Endothelial cell of umbilical vein (primary cell): ENCODE data around the gene WDR49. TPM values are rescaled to one million over a fixed set of nuclear protein-coding genes. Genes with fewer than 3 reads are reported as not detected.

Experiments used
- BruUV-seq: library from RNA; stranded (reverse); fragments of 400-500 nt; replicated peaks from 2 replicates; lab custom pipeline; 2021; lab: Mats Ljungman, UMichigan
- CTCF ChIA-PET: fragments of 300-600, 350-600 bp; sonication (Branson Sonifier 250); formaldehyde crosslinking; loops from one replicate; lab custom pipeline; 2021; ENCODE audit warnings: antibody characterized with exemption, inconsistent platforms; lab: Charles Lee
- POLR2A ChIA-PET: fragments of 300-600, 350-600 bp; sonication (Branson Sonifier 250); formaldehyde crosslinking; loops from one replicate; lab custom pipeline; 2021; ENCODE audit warnings: antibody characterized with exemption, inconsistent platforms; lab: Charles Lee
- DNase-seq: peaks from one replicate; pipeline ENCODE4 v3.0.0-alpha.2; 2011; ENCODE audit warnings: low read depth, low spot score
- FAIRE-seq: peaks from 2 replicates; lab custom pipeline; 2011; peaks lifted over from hg19 to GRCh38; lab: Jason Lieb, UNC
- H2AFZ ChIP-seq: 2 replicates; pipeline ENCODE4 v1.6.0; 2012; ENCODE audit warnings: low read depth, low read length, control low read depth, inconsistent platforms
- H3K27ac ChIP-seq: 2 replicates; pipeline ENCODE4 v1.5.1; 2011; ENCODE audit warnings: low read depth, mild to moderate bottlenecking, control low read depth, low read length, moderate library complexity; ENCODE audit not compliant: insufficient read depth
- H3K27me3 ChIP-seq, 2 experiments: 2 replicates each; pipeline versions ENCODE4 v1.6.0 to v1.6.1; 2011; ENCODE audit warnings: low read length in 2 of 2, mixed read lengths in 1 of 2; ENCODE audit not compliant: control insufficient read depth in 2 of 2, insufficient read depth in 2 of 2
- H3K36me3 ChIP-seq, 2 experiments: 2 replicates in 1 of 2; 3 replicates in 1 of 2; pipeline ENCODE4 v1.5.1; 2011; ENCODE audit warnings: low read length in 2 of 2, mild to moderate bottlenecking in 1 of 2, moderate library complexity in 1 of 2; ENCODE audit not compliant: control insufficient read depth in 2 of 2, insufficient read depth in 2 of 2; ENCODE audit errors: extremely low read depth in 1 of 2
- H3K4me1 ChIP-seq: 3 replicates; pipeline ENCODE4 v1.5.1; 2011; ENCODE audit warnings: mild to moderate bottlenecking, low read length; ENCODE audit not compliant: control insufficient read depth, insufficient read depth; ENCODE audit errors: extremely low read depth
- H3K4me2 ChIP-seq: 2 replicates; pipeline ENCODE4 v1.6.1; 2011; ENCODE audit warnings: low read length, control low read depth, mixed read lengths; ENCODE audit not compliant: insufficient read depth
- H3K4me3 ChIP-seq, 3 experiments: fragments of 200-600 bp in 1 of 3; sonication (generic), shearing (Covaris generic) in 1 of 3; replicated peaks in 1 of 3; 2 replicates each; pipeline ENCODE4 v1.5.1; 2011 to 2016; ENCODE audit warnings: control low read depth in 3 of 3, low read length in 3 of 3, mild to moderate bottlenecking in 2 of 3, inconsistent platforms in 1 of 3, low read depth in 1 of 3, moderate library complexity in 1 of 3; ENCODE audit not compliant: insufficient read depth in 1 of 3
- H3K79me2 ChIP-seq: 2 replicates; pipeline ENCODE4 v1.6.0; 2012; ENCODE audit warnings: low read length, inconsistent platforms; ENCODE audit not compliant: control insufficient read depth, insufficient read depth
- H3K9ac ChIP-seq: replicated peaks from 2 replicates; pipeline ENCODE3; 2011; ENCODE audit warnings: low read length, control low read depth; ENCODE audit not compliant: insufficient read depth; ENCODE audit errors: extremely low read depth
- H3K9me1 ChIP-seq: replicated peaks from 3 replicates; pipeline ENCODE4 v1.6.0; 2011; ENCODE audit warnings: mild to moderate bottlenecking, low read length; ENCODE audit not compliant: control insufficient read depth, insufficient read depth; ENCODE audit errors: extremely low read depth
- H3K9me3 ChIP-seq: replicated peaks from 2 replicates; pipeline ENCODE4 v1.5.1; 2012; ENCODE audit warnings: low read length, inconsistent platforms; ENCODE audit not compliant: control insufficient read depth, insufficient read depth
- H4K20me1 ChIP-seq: replicated peaks from 2 replicates; pipeline ENCODE3; 2011; ENCODE audit warnings: mild to moderate bottlenecking, low read length; ENCODE audit not compliant: control insufficient read depth, insufficient read depth; ENCODE audit errors: extremely low read depth
- CTCF ChIP-seq, 2 donors: IDR thresholded peaks; 1 replicate in 1 of 2; 2 replicates in 1 of 2; pipeline ENCODE4 v1.5.1; 2011; ENCODE audit warnings: low read length in 2 of 2, mild to moderate bottlenecking in 2 of 2, moderate library complexity in 2 of 2, control low read depth in 1 of 2, inconsistent platforms in 1 of 2, low read depth in 1 of 2; ENCODE audit not compliant: insufficient read depth in 1 of 2; ENCODE audit errors: extremely low read depth in 1 of 2
- FOS ChIP-seq: IDR thresholded peaks from 2 replicates; pipeline ENCODE4 v1.6.1; 2011; ENCODE audit warnings: mild to moderate bottlenecking, low read length, moderate library complexity, borderline replicate concordance; ENCODE audit not compliant: insufficient read depth
- GATA2 ChIP-seq: IDR thresholded peaks from 2 replicates; pipeline ENCODE4 v1.7.0; 2011; ENCODE audit warnings: low read depth, mild to moderate bottlenecking, moderate library complexity, mixed read lengths, low read length; ENCODE audit not compliant: insufficient read length, insufficient read depth
- JUN ChIP-seq: IDR thresholded peaks from 2 replicates; pipeline ENCODE4 v1.6.1; 2011; ENCODE audit warnings: borderline replicate concordance, low read depth; ENCODE audit not compliant: insufficient read length, insufficient read depth
- MAX ChIP-seq: IDR thresholded peaks from 2 replicates; pipeline ENCODE4 v1.6.1; 2011; ENCODE audit not compliant: insufficient read depth, insufficient read length
- MYC ChIP-seq: IDR thresholded peaks from one replicate; pipeline ENCODE4 v1.6.1; 2011; ENCODE audit warnings: mild to moderate bottlenecking, low read depth, low read length
- POLR2A ChIP-seq: IDR thresholded peaks from 2 replicates; pipeline ENCODE4 v1.6.1; 2012; ENCODE audit warnings: low read depth, mild to moderate bottlenecking, control low read depth, low read length
- POLR2AphosphoS5 ChIP-seq: IDR thresholded peaks from 2 replicates; pipeline ENCODE4 v1.6.1; 2012; ENCODE audit warnings: low read depth, mild to moderate bottlenecking, control low read depth, low read length, moderate library complexity; ENCODE audit not compliant: insufficient read depth
- dilution Hi-C: fragments of 300-500 bp; cut with MboI; formaldehyde crosslinking; loops from one replicate; pipeline ENCODE4 v1.15.0; 2019; ENCODE audit warnings: low sequenced_read_pairs; ENCODE audit not compliant: extremely low pct_ligation_motif_present
- intact Hi-C: fragments of 100-400 bp; cut with micrococcal nuclease; formaldehyde crosslinking; loops from one replicate; pipeline ENCODE4 v1.10.0; 2022
- polyA plus RNA-seq, 4 experiments: library from polyadenylated mRNA; depleted of rRNA in 3 of 4; stranded (reverse) in 3 of 4; unstranded in 1 of 4; fragments of >200 nt; gene quantifications; 2 replicates each; pipeline versions ENCODE4 v1.2.1 to v1.2.3, GENCODE V29; 2011 to 2012; ENCODE audit warnings: missing spikeins in 1 of 4
- total RNA-seq: library from RNA; stranded (reverse); gene quantifications from 2 replicates; pipeline ENCODE4 v1.2.3, GENCODE V29; 2021

WDR49 gene
- total and polyA plus RNA-seq, 2 donors (not counting 3 experiments of a cell fraction or from before 2014, with no cell fraction given), result not detected

DNA sequence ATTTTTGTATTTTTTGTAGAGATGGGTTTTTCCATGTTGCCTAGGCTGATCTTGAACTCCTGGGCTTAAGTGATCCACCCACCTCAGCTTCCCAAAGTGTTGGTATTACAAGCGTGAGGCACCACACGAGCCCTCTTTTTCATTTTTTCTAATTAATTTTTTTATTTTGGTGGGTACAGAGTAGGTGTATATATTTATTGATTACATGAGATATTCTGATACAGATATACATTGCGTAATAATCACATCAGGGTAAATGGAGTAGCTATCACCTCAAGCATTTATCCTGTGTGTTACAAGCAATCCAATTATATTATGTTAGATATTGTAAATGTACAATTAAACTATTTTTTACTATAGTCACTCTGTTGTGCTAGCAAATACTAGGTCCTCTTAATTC, 66.1 kb downstream of the WDR49 start:
- Histone ChIP-seq H3K4me1 (no peaks in the 10 kb centered on the region), H4K20me1 (no peaks in the 10 kb centered on the region), H3K4me2 (no peak overlapping the region), H3K9me3 (no peaks in the 10 kb centered on the region), H3K36me3 (no peaks in the 10 kb centered on the region), H3K4me3 (no peak overlapping the region), H3K27me3 (no peaks in the 10 kb centered on the region), H2AFZ (no peak overlapping the region), H3K9ac (no peak overlapping the region), H3K9me1 (no peaks in the 10 kb centered on the region), H3K79me2 (no peaks in the 10 kb centered on the region), H3K27ac (no peak overlapping the region)
- DNase-seq (no peak), FAIRE-seq (no peak)
- intact Hi-C loops, result no loop called here
- BruUV-seq, result no TSS peak
- dilution Hi-C loops, result no loop called here
- ChIA-PET POLR2A (no interaction called here), CTCF (interaction anchor here (0.6 kb wide), 1 partner anchor 96 kb away, joined by 3 read pairs; no protein-coding TSS in a partner anchor)
- TF ChIP-seq MAX (no peak), MYC (no peak)

- Histone ChIP-seq H2AFZ (no peak overlapping the region), H3K4me3 (no peak overlapping the region), H3K79me2 (no peaks in the 10 kb centered on the region), H3K27me3 (no peaks in the 10 kb centered on the region), H4K20me1 (no peaks in the 10 kb centered on the region), H3K36me3 (no peaks in the 10 kb centered on the region), H3K27ac (no peak overlapping the region), H3K4me1 (no peaks in the 10 kb centered on the region), H3K9me3 (no peaks in the 10 kb centered on the region), H3K9me1 (no peaks in the 10 kb centered on the region), H3K9ac (no peak overlapping the region), H3K4me2 (no peak overlapping the region)
- CTCF ChIA-PET, result no interaction called here
- FAIRE-seq, result no peak
- no peak for TF ChIP-seq FOS
- no peak for TF ChIP-seq POLR2AphosphoS5
- TF ChIP-seq JUN, result no peak
- TF ChIP-seq GATA2, result no peak
- TF ChIP-seq MAX, result no peak
- no peak for TF ChIP-seq CTCF (IDR thresholded peaks at IDR 0.05; ENCODE audit: extremely low read depth in 1 of 2, insufficient read depth in 1 of 2, low read depth in 1 of 2, low read length in 2 of 2)
- no peak for TF ChIP-seq POLR2A
- dilution Hi-C loops, result no loop called here
- BruUV-seq, result no TSS peak
- POLR2A ChIA-PET, result no interaction called here
- intact Hi-C loops, result no loop called here
- DNase-seq, result no peak
Observed at GRCh38 chr3:167575000-167575600, 78.6 kb downstream of the WDR49 start.
